ENCODE results near the gene ITPR2.
"Not testable (repeated sequence)": the region's sequence is repeated elsewhere in the genome, so short reads cannot be mapped to it uniquely, and the experiment has no call there.

The ITPR2 gene

DNA sequence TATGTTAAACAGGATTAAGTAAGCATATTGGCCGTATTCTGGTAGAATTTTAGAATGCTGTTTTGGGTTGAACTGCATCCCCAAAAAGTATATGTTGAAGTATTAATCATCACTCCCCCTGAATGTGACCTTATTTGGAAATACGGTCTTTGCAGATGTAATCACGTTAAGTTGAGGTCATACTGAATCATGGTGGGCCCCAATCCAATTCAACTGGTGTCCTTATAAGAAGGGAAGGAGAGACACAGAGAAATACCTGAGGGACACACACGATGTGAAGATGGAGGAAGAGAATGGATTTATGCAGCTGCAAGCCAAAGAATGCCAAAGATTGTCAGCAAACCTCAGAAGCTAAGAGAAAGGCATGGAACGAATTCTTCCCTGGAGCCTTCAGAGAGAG lies 268.6 kb downstream of the ITPR2 start:
- DNase-seq (ENCODE audit: low spot score): no peak

GRCh38 chr12:26563552-26563951 lies 269.4 kb downstream of the ITPR2 start:
- DNase-seq (ENCODE audit: low spot score): no peak

DNA sequence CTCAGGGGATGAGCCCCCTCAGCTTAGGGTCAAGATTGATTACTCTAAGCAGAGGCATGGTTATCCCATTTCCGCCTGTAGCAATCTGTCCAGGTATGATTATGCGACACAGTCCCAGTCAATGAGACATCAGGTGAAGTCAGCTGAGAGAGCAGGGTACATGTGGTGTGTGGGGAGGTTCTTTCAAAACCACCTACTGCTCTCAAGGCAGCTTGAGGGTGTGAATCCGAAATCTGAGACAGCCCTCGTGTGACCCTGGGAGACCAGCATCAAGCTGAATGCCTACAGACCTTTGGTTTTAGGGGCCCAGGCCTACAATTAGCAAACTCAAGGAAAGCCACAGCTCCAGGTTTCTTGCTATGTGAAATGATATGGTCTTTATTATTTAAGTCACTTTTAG lies 275.7 kb downstream of the ITPR2 start:
- DNase-seq (ENCODE audit: low spot score): no peak

DNA sequence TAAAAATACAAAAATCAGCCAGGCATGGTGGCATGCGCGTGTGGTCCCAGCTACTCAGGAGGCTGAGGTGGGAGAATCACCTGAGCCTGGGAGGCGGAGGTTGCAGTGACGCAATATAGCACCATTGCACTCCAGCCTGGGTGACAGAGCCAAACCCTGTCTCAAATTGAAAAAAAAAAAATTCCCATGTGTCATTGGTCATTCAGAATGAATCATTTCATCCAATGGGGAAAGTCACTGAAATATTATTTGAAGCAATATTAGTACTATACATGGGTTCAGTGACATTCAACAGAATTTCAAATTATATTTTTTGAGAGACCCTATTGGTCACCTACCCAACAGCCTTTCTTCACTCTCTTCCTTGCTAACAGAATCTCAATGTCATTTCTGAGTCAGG lies 276.1 kb downstream of the ITPR2 start:
- DNase-seq (ENCODE audit: low spot score): no peak

GRCh38 chr12:26555139-26555538 lies 277.9 kb downstream of the ITPR2 start:
- no peak for DNase-seq (ENCODE audit: low spot score)

DNA sequence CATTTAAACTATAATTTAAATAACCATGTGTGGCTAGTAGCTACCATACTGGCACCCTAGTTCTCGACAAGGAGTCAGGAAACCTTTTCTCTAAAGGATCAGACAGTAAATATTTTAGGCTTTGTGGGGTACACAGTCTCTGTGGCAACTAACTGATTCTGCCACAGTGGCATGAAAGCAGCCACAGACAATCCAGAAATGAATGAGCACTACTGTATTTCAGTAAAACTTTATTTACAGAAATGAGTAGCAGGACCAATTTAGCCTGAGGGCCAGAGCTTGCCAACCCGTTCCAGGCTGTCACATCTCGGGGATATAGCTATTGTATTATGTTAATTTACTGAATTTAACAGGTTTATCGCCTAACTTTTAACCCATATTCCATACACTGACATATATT lies 278.7 kb downstream of the ITPR2 start:
- DNase-seq (ENCODE audit: low spot score): peak; percentile 77

DNA sequence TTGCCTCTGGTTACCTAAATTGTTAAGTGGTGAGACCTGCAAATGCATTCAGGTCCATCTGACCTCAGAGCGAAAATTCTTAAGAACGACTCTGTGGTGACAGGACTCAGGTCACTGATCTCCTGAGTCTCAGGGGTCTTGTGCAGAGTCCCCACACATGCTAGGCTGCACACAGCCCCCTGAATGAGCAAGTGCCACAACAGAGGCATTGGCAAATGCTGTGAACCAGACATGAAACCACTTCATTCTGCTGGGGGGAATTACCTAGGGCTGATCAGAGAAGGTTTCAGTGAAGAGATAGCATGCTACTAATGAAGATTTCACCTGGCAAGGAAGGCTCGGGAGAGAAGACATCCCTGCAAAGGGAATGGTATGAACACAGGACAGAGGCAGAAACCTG lies 281.6 kb downstream of the ITPR2 start:
- no peak for DNase-seq (ENCODE audit: low spot score)

GRCh38 chr12:26548227-26548626 lies 284.8 kb downstream of the ITPR2 start:
- DNase-seq (ENCODE audit: low spot score): no peak

DNA sequence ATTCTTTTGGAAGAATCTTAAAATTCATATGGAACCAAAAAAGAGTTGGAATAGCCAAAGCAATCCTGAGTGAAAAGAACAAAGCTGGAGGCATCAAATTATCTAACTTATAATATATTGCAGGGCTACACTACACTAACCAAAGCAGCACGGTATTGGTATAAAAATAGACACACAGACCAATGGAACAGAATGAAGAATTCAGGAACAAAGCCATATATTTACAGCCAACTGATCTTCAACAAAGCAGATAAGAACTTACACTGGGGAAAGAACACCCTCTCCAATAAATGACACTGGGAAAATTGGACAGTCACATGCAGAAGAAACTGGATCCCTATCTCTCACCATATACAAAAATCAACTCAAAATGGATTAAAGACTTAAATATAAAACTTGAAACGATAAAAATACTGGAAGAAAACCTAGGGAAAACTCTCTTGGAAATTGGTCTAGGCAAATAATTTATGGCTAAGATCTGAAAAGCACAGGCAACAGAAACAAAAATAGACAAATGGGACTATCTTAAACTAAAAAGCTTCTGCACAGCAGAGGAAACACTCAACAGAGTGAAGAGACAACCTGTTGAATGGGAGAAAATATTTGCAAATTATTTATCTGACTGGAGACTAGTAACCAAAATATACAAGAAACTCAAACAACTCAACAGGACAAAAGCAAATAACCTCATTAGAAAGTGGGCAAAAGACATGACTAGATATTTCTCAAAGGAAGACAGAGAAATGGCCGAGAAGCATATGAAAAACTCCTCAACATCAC lies 286.3 kb downstream of the ITPR2 start:
- DNase-seq (ENCODE audit: low spot score): no peak

- no peak for DNase-seq (ENCODE audit: low spot score)
These were observed 293.9 kb downstream of the ITPR2 start for GRCh38 chr12:26539131-26539530.

- no peak for DNase-seq (ENCODE audit: low spot score)
These were observed 295.3 kb downstream of the ITPR2 start for GRCh38 chr12:26537651-26538050.

GRCh38 chr12:26537126-26537525 lies 295.9 kb downstream of the ITPR2 start:
- DNase-seq (ENCODE audit: low spot score): no peak

DNA sequence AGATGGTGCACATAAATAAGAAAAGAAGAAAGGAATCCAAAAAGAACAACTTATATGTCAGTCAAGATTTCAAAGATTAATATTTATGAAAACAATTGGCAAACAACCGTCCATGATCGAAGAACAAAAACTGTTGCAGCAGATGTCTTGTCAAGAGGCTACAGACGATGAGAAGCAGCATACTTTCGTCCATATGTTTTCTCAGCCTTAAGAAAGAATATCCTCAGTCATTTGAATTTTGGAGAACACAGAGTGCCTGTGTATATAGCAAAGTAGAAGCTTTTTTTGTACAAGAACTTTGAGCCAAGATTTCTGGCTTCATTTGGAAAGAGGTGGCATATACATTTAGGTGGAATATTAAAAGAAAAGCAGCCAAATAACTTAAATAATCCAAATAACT lies 297.2 kb downstream of the ITPR2 start:
- DNase-seq (ENCODE audit: low spot score): no peak

DNA sequence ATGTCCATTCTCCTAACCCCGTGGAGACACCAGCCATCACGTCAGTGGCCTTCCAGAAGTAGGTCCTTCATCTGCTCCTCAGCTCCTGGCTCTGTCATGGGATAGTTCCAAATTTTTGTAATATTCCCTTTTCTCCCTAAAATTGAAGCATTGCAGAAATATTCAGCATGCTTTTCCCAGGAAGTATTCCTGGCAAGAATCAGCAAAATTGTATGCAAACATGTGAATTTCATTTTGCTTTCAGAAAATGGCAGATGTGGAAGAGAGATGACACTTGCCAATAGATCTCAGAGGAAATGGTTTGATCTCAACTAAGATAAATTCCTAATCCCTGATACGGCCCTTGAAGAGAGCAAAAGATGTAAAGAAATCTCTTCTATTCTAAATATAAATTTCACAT lies 298.9 kb downstream of the ITPR2 start:
- DNase-seq (ENCODE audit: low spot score): no peak

DNA sequence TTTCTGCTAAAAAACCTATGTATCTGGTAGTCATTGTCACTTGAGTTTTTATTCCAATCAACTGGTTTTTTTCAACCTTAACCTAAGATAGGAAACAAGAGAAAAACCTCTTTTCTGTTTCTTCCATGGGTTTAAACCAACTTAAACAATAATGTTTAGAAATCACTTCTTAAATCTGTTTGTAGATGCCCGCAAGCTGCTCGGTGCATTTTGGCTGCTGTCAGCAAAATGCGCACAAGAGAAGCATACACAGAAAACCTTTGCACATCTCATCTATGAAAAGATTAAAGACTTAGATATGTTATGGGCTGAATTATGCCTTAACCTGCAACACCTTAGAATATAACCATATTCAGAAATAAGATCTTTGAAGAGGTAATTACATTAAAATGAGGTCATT lies 299.8 kb downstream of the ITPR2 start:
- no peak for DNase-seq (ENCODE audit: low spot score)

GRCh38 chr12:26530461-26530860 lies 302.5 kb downstream of the ITPR2 start:
- DNase-seq (ENCODE audit: low spot score): no peak

DNA sequence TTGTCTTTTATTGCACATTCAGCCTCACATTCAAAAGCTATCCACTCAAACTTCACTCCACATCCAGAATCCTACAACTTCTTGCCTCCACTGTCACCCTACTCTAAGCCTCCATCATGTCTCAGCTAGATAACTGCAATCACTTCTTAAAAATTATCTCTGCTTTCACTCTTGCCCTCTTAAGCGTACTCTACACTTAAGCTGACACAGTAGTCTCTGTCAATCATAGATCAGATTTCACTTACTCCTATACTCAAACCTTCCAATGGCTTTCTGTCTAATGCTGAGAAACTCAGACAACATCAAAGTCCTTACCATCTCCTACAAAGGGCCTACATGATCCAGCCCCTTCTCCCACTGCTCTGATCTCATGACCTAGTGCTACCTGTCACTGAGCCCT lies 304.1 kb downstream of the ITPR2 start:
- DNase-seq (ENCODE audit: low spot score): no peak

GRCh38 chr12:26527682-26528081 lies 305.3 kb downstream of the ITPR2 start:
- DNase-seq (ENCODE audit: low spot score): no peak

DNA sequence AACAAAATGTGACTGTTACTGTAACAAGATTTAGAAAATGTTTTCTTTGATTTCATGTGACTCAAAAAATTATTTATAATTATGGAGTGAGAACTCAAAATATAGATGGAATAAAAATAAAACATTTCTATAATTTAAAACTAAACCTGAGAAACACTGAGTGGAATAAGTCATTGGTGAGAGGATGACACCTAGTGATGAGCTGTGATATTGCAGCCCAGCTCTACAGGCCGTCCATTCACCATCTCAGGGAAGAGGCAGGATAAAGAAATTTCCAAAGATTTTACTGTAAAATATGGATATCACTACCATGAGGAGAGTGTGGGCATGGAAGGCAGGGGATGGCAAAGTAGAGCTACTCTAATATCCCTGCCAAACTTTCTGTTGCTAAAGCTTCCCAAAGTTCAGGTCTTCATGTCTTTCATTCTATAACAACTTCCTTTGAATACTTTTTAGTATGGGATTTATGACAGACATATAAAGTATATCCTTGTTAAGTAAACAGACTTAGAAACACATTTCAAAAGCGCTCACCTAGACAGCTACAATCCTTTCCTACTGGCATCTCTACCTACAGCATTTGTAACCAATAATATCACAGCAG lies 308.0 kb downstream of the ITPR2 start:
- peak; percentile 26 for DNase-seq (ENCODE audit: low spot score)

GRCh38 chr12:26523708-26524150 lies 309.3 kb downstream of the ITPR2 start:
- no peak for DNase-seq (ENCODE audit: low spot score)

- peak; percentile 37 for DNase-seq (ENCODE audit: low spot score)
These were observed 312.1 kb downstream of the ITPR2 start for GRCh38 chr12:26520869-26521268.

GRCh38 chr12:26520109-26520508 lies 312.9 kb downstream of the ITPR2 start:
- DNase-seq (ENCODE audit: low spot score): no peak

DNA sequence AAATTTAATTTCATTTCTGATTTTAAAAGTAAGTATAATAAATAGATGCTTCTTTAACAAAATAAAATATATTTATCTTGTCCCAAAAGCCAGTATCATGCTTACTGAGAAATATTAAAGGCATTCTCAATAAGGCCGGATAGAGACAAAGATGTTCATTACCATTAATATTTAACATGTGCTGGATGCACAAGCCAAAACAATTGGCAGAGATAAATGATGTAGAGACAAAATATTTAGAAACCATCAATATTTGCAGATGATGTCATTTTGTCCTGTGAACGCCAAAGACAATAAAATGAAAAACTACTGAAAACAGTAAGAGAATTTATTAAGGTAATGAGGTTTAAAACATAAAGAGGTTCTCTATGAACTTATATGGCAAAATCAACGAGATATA lies 313.5 kb downstream of the ITPR2 start:
- no peak for DNase-seq (ENCODE audit: low spot score)

GRCh38 chr12:26517320-26517719 lies 315.7 kb downstream of the ITPR2 start:
- DNase-seq (ENCODE audit: low spot score): not testable (repeated sequence)

Measured in activated CD4-positive, alpha-beta T cell treated with anti-CD3 and anti-CD28 coated beads, Interleukin-2, Interleukin-4, amounts not matched to agents 100 ng/mL and 50 ng/mL, durations not matched to agents 16 hours and 8 hours (primary cell).